SH-SY5Y (cell line): ENCODE results near the gene STYX.

Source experiments
- GATA2 ChIP-seq: IDR thresholded peaks from 2 replicates; pipeline ENCODE4 v1.6.1; 2011; ENCODE audit warnings: mild to moderate bottlenecking, low read depth, low read length
- GATA3 ChIP-seq: IDR thresholded peaks from 2 replicates; pipeline ENCODE4 v1.6.1; 2011; ENCODE audit warnings: low read depth, mild to moderate bottlenecking, low read length, moderate library complexity

Gene STYX

DNA sequence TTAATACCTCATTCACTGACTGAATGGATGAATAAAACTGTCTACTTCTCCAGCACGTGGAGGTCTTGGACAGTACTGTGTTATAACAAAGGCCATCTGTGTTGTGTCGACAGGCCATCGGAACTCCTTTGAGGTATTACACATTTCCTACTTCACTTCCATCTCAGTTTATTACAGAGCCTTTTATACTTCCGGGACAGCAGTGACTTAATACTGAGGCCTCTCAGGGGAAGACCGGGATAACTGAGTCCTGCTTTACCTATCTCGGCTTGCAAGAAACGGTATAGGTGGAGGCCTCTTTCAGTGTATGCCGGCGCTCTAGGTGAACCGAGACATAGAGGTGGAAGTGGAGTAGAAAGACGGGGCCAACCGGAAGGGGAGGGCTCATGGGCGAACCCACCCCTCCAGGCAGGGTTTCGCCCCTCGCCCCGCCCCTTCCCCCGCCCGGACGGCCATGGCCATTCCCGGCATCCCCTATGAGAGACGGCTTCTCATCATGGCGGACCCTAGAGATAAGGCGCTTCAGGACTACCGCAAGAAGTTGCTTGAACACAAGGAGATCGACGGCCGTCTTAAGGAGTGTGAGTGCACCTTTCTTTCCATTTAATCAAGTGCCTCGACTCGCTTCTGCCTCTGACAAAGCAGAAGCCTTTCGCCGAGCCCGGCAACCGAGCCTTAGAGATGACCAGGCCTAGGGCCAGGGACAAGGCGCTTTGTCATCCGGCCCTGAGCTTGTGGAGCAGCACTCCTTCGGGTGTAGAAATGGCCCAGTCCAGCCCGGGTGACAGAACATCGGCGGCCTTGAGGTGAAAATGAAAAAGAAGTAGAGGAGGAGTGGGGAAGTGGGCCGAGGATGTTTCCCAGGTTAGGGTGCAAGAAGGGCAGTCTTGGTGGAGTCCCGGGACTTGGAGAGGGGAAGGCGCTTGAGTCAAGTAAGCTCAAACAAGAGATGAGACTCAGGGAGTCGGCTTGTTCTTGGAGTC, 23.0 kb upstream of the STYX start, which contains the start of gene PSMC6:
Gene PSMC6, plus strand, starts transcription at position 477 of the 983 bp plus-strand sequence. Its CDS starts 20 bp downstream, at position 497.
- TF ChIP-seq GATA2 (peak; percentile 43), GATA3 (no peak)

DNA sequence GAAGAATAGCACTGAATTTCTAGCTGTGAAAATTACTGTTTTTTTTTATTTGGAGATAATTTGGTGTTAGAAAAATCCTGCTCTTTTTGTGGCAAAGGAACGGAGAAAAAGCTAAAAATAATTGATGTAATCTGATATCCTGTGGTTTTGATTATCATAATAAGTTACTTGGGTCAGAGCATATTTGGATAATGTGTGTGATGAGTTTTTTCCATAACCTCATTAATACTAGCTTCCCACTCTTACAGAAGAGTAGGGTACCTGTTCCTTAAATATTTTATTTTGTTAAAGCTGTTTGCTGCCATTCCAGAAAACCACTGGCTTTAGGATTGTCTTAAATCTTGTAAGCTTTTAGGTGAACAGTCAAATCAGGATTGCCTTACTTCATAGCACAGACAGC, 18.3 kb upstream of the STYX start:
- TF ChIP-seq GATA2 (no peak), GATA3 (no peak)

DNA sequence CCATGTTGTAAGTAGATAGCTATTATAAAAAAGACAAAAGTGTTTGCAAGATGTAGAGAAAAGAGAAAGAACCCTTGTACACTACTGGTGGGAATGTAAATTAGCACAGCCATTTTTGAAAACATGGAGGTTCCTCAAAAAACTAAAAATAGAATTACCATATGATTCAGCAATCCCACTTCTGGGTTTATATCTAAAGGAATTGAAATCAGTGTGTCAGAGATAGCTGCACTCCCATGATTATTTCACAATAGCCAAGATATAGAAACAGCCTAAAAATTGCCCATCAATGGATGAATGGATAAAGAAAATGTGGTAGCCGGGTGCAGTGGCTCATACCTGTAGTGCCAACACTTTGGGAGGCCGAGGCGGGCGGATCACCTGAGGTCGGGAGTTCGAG, 13.8 kb upstream of the STYX start:
- no peak for TF ChIP-seq GATA2
- TF ChIP-seq GATA3 = no peak

DNA sequence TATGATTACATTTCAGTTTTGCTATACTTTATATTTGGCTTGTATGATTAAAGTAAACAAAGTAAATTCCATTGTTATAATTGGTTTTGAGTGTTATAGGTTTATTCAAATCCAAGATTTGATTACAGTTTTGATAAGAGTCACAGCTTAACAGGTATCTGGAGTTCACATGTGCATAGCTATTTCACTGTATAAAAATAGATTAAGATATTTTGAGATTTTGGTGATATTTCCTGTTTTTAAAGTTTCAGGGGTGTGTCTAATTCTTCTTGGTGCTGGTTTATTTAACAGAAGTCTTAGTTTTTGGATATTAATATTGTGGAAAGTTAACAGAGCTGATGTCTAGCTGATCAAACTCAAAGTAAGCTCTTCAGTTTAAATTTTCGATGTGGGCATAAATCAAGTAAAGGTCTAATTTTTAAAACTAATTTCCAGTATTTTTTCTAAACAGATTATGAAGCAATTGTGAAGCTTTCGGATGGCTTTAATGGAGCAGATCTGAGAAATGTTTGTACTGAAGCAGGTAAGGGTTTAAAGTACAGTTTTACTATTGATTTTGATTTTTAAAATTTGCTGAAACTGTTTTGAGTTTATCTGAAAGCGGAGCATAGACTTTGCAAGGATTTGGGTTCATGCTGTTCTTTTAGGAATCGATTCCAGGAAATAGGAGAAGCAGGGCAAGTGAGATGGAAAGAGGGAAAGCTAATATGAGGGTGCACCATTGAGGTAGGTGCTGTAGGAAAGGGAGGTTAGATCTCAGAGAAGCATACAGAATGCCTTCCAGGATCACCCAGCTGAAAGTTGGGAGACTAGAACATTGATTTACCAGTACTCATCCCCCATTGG, 6.2 kb upstream of the STYX start:
- TF ChIP-seq GATA2 (no peak), GATA3 (no peak)

GRCh38 chr14:52724360-52724644, 5.7 kb upstream of the STYX start:
- TF ChIP-seq GATA2 (no peak), GATA3 (no peak)

DNA sequence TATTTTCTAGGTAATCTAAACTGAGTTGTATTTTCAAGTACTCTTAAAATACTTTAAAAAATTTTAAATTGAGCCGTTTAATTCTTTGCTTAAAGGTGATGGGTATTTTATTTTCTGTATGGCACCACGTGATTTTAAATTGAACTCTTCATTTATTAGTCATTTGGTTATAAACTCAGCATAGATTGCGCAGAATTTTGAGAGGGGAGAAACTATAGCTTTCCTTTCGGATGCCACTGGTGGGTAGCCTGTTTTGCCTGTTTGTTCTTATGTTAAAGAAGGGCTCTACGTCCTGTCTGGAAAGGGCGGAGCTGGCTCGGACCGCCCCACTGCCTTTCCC, 411 bp upstream of the STYX start:
- TF ChIP-seq GATA2 (no peak), GATA3 (no peak)

DNA sequence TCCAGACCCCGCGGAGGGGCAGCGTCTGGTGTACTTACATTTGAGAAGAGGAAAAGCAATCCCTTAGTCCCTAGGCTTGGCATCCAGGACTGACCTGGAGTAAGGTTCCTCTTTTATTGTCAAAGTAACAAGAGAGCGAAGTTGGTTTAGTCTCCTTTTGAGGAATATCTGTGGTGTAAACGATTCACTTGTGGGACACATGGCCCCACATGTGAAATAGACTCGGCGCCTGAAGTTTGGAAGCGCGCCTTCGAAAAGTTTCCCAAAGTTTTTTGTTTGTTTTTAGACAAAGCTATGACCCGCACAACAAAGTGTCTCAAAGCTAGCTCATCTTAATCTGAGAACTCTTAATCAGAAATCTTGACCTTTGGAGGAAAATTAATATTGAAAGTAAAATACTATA, 744 bp downstream of the STYX start:
- TF ChIP-seq GATA2 = no peak
- TF ChIP-seq GATA3 = no peak

DNA sequence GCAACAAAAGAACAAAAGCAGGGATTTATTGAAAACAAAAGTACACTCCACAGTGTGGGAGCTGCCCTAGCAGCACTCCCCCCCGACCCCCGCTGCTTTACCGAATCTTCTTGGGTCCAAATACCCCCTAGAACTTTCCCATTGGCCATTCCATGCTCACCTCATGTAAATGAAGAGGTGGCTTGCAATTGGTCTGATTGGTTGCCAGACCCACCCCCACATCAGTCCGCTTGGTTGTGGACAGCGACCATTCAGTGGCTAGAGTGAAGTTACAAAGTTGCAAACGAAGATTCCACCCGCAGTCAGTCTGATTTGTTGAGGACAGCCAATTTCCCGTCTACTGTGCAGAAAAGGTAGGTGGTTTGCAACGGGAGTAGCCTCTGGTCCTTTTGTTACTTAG, 3.9 kb downstream of the STYX start:
- TF ChIP-seq GATA3 (no peak), GATA2 (no peak)

DNA sequence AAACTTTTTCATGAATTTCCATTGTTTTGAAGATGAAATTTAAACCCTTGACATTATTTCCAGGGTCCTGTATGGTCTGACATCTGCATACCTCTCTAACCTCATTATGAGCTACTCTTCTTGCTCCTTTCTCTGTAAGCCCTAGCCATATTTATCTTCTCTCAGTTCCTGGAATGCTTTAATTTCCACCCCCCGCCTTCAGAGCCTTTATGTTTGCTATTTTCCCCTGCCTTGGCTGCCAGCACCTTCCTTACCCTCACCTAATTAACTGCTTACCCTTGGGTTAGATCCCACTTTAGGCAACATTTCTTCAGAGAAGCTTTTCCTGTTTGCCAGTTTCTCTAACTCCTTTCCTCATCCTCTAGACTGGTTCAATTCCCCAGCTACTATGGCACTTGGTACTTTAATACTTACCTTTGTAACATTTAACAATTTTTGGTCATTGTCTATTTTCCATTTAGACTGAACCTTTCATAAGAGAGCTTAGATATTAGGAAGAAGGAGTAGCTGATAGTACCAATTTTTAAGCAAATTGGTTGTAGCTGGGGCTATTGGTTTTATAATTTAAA, 6.0 kb downstream of the STYX start:
- no peak for TF ChIP-seq GATA3
- no peak for TF ChIP-seq GATA2

- no peak for TF ChIP-seq GATA3
- TF ChIP-seq GATA2 = no peak
Observed at GRCh38 chr14:52738409-52738808, 8.4 kb downstream of the STYX start.

GRCh38 chr14:52740751-52741150, 10.8 kb downstream of the STYX start:
- no peak for TF ChIP-seq GATA2
- TF ChIP-seq GATA3 = no peak

DNA sequence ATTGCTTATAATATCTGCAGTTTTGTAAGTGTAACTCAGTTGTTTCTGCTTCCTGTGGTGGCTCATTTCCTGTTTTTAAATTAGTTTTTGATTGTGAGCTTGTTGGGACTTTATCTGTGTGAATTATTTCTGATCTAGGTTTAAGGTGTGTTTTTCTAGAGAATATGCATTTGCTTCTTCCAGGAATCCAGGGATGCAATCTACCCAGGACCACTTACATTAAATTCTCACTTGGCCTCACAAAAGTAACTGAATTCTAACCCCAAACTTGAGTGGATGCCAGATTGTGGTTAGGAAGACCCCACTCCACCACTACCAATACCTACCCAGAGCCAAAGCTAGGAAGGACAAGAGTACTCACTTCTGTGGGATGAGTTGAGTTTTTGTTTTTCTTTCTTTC, 11.9 kb downstream of the STYX start:
- TF ChIP-seq GATA2 (no peak), GATA3 (no peak)

DNA sequence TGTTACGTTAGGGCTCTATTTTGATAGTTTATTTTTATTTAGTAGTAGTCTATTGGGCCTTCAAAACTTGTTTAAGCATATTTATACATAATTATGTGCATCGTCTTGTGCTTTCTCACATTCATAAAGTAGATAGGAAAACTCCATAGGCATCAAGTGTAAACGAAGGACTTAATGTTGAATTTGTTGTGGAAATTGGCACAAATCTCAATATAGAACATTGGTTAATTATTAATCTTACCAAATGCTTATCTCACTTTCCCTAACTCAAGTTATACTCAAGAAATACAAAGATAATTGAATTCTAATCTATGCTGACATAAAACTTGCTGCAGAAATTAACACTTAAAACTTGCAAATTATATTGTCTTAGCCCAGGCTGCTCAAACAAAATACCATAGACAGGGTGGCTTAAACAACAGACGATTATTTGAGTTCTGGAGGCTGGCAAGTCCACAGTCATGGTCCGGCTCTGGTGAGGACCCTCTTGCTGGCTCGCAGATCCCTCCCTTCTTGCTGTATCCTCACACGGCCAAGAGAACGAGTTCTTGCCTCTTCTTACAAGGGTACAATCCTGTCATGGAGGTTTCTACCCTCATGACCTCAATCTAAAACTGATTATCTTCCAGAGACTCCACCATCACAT, 18.8 kb downstream of the STYX start:
- no peak for TF ChIP-seq GATA2
- no peak for TF ChIP-seq GATA3
